ENCODE data around the gene PATL2.

PATL2 gene

DNA sequence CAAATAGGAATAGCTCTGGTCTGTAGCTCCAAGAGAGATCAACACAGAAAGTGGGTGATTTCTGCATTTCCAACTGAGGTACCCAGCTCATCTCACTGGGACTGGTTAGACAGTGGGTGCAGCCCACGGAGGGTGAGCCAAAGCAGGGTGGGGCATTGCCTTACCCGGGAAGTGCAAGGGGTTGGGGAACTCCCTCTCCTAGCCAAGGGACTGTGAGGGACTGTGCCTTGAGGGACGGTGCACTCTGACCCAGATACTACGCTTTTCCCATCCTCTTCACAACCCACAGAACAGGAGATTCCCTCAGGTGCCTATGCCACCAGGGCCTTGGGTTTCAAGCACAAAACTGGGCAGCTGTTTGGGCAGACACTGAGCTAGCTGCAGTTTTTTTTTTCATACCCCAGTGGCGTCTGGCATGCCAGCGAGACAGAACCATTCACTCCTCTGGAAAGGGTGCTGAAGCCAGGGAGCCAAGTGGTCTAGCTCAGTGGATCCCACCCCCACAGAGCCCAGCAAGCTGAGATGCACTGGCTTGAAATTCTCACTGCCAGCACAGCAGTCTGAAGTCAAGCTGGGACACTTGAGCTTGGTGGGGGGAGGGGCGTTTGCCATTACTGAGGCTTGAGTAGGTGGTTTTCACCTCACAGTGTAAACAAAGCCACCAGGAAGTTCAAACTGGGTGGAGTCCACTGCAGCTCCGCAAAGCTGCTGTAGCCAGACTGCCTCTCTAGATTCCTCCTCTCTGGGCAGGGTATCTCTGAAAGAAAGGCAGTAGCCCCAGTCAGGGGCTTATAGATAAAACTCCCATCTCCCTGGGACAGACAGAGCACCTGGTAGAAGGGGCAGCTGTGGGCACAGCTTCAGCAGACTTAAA lies 28.1 kb downstream of the PATL2 start:
- DNase-seq, result peak; percentile 71

GRCh38 chr15:44682211-44682610 lies 28.9 kb downstream of the PATL2 start:
- DNase-seq, result no peak

DNA sequence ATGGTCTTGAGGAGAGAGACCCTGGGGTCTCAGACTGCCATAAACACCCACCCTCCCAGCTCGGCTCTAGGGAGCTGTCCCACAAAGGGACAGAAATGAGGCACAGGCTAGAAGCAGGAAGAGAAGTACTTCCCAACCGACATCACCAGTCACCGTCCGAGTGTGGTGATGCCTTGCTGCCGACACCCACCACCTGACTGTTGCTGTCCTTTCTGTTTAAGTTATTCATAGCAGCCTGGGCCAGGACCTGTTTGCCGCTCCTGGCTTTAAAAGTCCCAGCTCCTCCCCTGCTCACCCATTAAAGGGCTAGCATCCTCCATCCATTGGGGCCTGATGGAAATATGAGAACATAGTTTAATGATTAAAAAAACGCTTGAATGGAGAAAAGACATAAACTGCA lies 34.4 kb downstream of the PATL2 start:
- DNase-seq, result no peak

DNA sequence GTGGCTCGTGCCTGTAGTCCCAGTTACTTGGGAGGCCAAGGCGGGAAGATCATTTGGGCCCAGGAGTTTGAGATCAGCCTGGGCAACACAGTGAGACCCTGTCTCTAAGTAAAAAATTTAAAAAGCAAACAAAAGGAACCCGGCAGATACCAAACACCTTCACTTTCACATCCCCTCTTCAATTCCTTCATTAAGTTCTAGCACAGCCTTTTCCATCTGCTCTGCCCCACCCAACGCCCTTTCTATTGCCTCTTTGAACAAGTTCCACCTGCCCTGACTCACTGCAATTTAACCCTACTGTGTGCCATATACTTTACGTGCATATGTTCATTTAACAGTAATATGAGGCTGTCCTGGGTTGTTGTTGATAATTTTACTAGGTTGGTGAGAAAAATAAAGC lies 35.2 kb downstream of the PATL2 start:
- DNase-seq, result no peak

- no peak for DNase-seq
Measured at GRCh38 chr15:44673639-44674038, 37.5 kb downstream of the PATL2 start.

DNA sequence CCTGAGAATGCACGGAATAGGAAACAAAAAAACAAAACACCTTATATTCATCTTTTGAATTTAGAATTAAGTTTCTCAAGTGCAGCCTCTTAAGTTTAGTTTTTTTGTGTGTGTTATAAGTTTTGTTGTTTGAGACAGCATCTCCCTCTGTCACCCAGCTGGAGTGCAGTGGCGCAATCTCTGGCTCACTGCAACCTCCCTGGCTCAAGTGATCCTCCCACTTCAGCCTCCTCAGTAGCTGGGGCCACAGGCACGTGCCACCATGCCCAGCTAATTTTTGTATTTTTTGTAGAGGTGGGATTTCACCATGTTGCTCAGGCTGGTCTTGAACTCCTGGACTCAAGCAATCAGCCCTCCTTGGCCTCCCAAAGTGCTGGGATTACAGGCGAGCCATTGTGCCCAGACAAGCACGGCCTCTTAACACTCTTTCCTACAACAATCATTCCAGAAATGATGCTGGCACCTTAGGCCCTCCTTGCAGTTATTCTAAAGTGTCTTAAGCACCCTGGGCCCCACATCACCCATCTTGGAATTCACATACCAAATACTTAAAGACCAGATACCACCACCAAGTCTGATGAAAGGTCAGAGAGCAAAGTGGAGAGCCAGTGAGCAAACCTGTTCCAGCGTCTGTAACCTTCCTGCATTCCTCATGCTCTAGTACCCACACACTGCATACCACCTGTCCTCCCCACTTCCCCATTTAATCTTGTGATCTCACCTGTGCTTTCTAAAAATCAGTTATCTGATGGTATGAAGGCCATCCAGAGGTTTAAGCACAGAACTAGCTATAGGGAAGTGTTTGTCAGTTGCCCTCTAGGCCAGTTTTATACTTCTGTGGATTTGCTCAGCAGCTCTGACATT lies 40.8 kb downstream of the PATL2 start:
- no peak for DNase-seq

- DNase-seq, result no peak
Measured at GRCh38 chr15:44668921-44669320, 42.2 kb downstream of the PATL2 start.

DNA sequence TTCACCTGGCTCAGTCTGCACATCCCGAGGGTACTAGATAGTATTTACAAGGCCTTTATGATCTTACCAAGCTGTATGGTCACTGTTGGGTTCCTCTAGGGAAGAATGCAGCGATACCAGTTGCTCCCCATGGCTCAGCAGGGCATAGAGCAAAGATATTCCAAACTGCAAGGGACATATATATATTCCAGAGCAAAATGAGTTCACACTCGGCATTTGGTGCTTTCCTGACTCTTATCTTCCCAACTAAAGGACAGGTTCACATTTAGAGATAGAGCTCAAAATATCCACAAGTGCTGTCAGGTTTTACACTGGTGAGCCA lies 44.1 kb downstream of the PATL2 start:
- DNase-seq, result no peak

GRCh38 chr15:44666210-44667038 lies 44.7 kb downstream of the PATL2 start:
- DNase-seq, result no peak

DNA sequence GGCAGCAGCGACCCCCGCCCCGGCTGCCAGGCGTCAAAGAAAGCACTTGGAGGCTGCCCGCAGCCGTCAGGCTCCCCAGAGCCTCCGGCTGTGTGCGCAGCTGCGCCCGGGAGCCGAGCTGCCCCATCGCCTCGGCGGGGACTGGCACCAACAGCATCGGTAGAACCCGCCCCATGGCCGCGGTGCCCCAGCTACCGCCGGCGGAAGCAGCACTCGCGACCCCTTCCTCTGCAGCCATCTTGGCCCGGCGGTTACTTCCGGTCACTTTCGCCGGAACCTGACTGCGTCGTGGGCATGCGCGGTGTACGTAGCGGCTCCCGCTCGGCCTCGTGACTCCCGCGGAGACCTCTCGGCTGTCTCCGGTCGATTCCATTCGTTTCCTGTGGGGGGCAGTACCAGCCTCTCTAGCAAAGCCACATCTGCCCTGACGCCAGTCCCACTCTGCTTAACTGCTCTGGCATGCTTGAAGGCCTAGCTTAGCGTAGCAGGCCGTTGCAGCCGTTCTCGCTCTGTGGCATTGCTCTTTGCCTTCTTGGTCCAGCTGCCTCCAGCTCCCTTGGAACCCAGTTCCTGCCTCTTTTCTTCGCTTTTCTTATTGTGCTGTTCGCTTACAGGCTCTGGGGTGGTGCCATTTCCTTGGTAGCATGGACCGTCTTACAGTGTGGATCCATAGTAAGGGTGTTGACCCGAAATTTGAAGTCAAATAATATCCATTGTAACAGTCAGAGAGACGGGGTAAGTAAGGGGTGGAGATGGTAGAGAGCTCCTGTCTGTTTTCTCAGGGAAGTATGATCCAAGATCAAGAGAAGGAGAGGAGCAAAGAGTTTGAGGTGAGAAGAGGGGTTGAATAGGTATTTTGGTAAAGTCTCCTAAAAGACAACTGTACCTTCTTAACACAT lies 47.5 kb downstream of the PATL2 start, which contains the start of gene SPG11:
Gene SPG11 (minus strand): TSS at position 253 of the 899 bp plus-strand sequence. CDS start 15 bp downstream, at position 238.
- peak; percentile 93 for DNase-seq

DNA sequence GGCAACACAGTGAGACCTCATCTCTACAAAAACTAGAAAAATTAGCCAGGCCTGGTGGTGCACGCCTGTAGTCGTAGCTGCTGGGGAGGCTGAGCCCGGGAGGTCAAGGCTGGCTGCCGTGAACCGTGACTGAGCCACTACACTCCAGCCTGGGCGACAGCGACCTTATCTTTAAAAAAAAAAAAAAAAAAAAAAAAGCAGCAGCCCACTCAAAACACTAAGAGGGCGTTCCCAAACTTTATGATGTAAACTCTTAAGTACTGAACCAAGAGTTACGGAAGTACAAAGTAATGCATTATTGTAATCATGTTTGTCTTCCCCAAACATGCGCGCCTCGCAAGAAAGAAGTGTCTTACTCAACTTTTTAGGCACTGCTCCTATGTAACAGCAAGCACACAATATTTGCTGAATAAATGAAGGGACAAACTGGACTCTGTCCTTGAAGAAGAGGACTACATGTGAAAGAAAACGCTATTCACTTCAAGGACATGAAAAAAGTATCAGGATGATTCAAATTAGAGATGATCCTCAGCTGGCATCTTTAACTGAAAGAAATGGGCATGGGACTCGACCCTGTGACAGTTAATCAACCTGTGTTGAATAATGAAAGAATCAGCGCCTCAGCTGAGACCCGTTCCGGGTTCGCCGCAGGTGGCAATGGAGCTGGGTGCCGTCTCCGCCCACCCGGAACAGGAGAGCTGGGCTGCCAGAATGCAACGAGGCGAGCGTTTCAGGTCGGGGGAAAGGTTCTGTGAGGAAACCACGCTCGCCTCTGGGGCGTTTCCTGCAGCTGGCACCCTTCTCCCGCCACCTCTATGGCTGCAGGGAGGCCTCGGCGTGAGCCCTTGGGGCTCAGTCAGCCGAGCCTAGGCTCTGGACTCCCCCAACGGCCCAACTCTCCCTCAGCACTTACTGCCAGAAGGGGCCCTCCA lies 48.4 kb downstream of the PATL2 start:
- peak; percentile 78 for DNase-seq

DNA sequence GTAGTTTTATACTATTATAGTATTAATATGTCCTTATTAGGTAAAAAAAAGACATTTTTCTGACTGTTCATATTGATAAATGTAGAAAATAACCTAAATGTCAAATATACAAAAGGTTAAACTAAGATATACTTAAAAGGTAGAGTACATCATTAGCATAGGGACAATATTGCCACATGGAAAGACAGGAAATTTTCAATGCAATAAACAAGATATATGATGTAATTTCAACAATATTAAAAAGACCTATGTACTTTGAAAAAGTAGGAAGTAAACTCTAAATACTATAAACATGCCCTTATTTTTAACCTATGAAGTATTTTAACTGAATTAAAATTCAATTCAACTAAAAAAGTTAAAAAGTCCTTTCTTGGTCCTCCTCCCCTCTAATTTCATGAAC lies 49.5 kb downstream of the PATL2 start:
- DNase-seq, result no peak

DNA sequence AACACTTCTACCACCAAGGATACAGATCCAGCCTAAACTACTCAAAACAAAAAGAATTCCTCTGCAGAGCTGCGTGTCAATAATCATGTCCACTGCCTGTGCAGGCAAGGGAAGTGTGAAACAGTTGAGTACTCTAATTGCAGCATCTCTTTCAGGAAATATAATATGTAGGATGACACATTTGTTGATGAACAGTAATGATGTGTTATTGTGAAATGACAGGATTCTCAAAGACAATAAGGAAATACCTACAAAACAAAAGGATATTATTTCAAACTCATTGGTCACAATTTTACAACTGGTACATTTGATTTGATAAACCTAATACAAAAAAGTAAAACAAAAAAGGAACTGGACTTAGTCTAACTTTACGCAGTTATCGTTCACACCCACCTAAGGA lies 52.1 kb downstream of the PATL2 start:
- no peak for DNase-seq

GRCh38 chr15:44657378-44657777 lies 53.7 kb downstream of the PATL2 start:
- DNase-seq, result no peak

DNA sequence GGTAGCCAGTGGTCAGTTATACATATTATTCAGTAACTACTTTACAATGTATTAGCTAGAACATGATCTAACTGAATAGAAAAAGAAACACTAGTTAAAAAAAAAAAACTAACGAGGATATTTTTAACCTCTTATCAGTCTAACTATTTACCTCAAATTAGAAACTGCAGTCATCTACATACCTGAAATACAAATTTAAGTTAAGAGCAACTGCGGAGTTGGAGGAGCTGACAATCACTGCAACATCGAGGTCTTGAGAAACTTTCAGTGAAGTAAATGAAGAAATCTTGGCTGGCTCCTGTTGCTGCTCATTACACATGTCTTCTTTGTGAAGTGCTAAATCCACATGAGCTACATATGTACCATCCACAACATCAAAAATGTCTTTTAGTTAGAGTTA lies 54.2 kb downstream of the PATL2 start:
- DNase-seq, result no peak

DNA sequence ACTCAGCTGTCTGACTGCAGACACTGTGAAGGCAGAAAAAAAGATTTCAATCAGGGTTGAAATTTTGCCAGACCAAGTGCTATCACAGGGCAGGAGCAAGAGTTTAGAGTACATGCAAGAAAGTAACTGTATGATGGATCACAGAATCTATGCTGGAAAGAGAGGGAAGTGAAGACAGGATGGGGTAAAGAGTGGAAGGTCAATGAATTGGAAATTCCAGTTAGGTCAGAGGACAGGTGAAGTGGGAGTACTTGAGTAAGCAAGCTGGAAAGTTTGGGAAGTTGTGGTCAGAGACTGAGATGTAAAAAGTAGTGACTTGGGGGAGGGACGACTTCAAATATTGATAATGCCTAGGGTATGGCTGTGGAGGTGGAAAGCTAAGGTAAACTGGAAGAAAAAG lies 54.8 kb downstream of the PATL2 start:
- no peak for DNase-seq

DNA sequence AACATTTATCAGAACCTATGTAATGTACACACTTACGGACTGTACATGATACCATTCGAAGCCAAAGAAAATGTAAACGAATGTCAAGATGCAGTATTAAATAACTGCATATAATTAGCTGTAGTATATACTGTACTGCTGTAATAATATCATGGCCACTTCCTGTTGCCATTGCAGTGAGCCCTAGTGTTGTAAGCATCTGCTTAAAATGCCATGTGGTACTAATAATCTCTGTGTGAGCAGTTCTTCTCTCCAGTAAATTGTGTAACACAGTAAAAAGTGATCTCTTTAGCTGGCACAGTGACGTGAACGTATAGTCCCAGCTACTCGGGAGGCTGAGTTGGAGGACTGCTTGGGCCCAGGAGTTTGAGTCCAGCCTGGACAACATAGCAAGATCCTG lies 56.3 kb downstream of the PATL2 start:
- no peak for DNase-seq

GRCh38 chr15:44647637-44648036 lies 63.5 kb downstream of the PATL2 start:
- no peak for DNase-seq

DNA sequence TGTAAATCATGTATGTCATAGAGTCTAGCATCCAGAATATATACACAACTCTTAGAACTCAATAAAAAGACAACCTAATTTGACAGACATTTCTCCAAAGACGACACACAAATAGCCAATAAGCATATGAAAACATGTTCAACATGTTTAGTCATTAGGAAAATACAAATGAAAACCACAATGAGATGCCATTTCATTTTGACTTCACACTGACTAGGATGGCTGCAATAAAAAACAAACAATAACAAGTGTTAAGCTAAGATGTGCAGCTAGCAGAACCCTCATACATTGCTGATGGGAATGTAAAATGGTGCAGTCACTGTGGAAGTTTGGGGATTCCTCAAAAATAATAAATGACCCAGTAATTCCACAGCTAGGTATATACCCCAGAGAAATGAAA lies 64.1 kb downstream of the PATL2 start:
- no peak for DNase-seq

- no peak for DNase-seq
Measured at GRCh38 chr15:44646460-44646859, 64.7 kb downstream of the PATL2 start.

GRCh38 chr15:44641651-44642050 lies 69.5 kb downstream of the PATL2 start:
- no peak for DNase-seq
